ENCODE measurements around the gene SLC30A7. TPM values are rescaled to one million over a fixed set of nuclear protein-coding genes. Genes with fewer than 3 reads are reported as not detected.

SLC30A7 gene
- total RNA-seq, 1 donor from 2014 or later = 28.2 TPM

GRCh38 chr1:101017448-101017847 lies 121.6 kb downstream of the SLC30A7 start:
- H3K27ac Mint-ChIP-seq = no peak overlapping the region
- TF ChIP-seq CTCF (IDR thresholded peaks at IDR 0.05; ENCODE audit: unreplicated experiment) = no peak
- H3K4me1 Mint-ChIP-seq (ENCODE audit: low read depth) = peaks cover 2% of the 10 kb centered on the region
- no peaks in the 10 kb centered on the region for H3K9me3 Mint-ChIP-seq (ENCODE audit: low read depth)
- DNase-seq (ENCODE audit: low spot score, unreplicated experiment) = no peak
- H3K4me3 Mint-ChIP-seq (ENCODE audit: low read depth) = no peak overlapping the region
- peaks cover 14% of the 10 kb centered on the region for H3K36me3 Mint-ChIP-seq (ENCODE audit: insufficient read depth)
- H3K27me3 Mint-ChIP-seq = no peaks in the 10 kb centered on the region

- Mint-ChIP-seq H3K27ac (no peak overlapping the region), H3K36me3 (ENCODE audit: insufficient read depth) (peaks cover 10% of the 10 kb centered on the region), H3K4me1 (ENCODE audit: low read depth) (peaks cover 12% of the 10 kb centered on the region), H3K4me3 (ENCODE audit: low read depth) (no peak overlapping the region), H3K9me3 (ENCODE audit: low read depth) (no peaks in the 10 kb centered on the region), H3K27me3 (no peaks in the 10 kb centered on the region)
- no peak for TF ChIP-seq CTCF (IDR thresholded peaks at IDR 0.05; ENCODE audit: unreplicated experiment)
- no peak for DNase-seq (ENCODE audit: low spot score, unreplicated experiment)
Observed at GRCh38 chr1:101022294-101022693, 126.4 kb downstream of the SLC30A7 start.

GRCh38 chr1:101025283-101025656 lies 129.4 kb downstream of the SLC30A7 start:
- peak overlapping the region; percentile 95 for H3K27ac Mint-ChIP-seq
- peaks cover 4% of the 10 kb centered on the region for H3K27me3 Mint-ChIP-seq
- H3K9me3 Mint-ChIP-seq (ENCODE audit: low read depth) = no peaks in the 10 kb centered on the region
- H3K4me1 Mint-ChIP-seq (ENCODE audit: low read depth) = peaks cover 20% of the 10 kb centered on the region
- H3K36me3 Mint-ChIP-seq (ENCODE audit: insufficient read depth) = peaks cover 9% of the 10 kb centered on the region
- DNase-seq (ENCODE audit: low spot score, unreplicated experiment) = no peak
- no peak for TF ChIP-seq CTCF (IDR thresholded peaks at IDR 0.05; ENCODE audit: unreplicated experiment)
- peak overlapping the region; percentile 93 for H3K4me3 Mint-ChIP-seq (ENCODE audit: low read depth)

GRCh38 chr1:101025657-101026429 lies 130.0 kb downstream of the SLC30A7 start, which contains the start of gene DPH5:
Gene DPH5, minus strand, starts transcription at chr1:101025784. Its CDS starts 341 bp downstream, at chr1:101025443.
- Mint-ChIP-seq H3K36me3 (ENCODE audit: insufficient read depth) (peaks cover 8% of the 10 kb centered on the region), H3K4me1 (ENCODE audit: low read depth) (peaks cover 20% of the 10 kb centered on the region), H3K27ac (peak within 1 kb of the TSS; percentile 95), H3K4me3 (ENCODE audit: low read depth) (peak within 1 kb of the TSS; percentile 93), H3K9me3 (ENCODE audit: low read depth) (no peaks in the 10 kb centered on the region), H3K27me3 (peaks cover 4% of the 10 kb centered on the region)
- DNase-seq (ENCODE audit: low spot score, unreplicated experiment) = peak; percentile 79
- TF ChIP-seq CTCF (IDR thresholded peaks at IDR 0.05; ENCODE audit: unreplicated experiment) = no peak

- H3K27ac Mint-ChIP-seq = peak overlapping the region; percentile 95
- H3K9me3 Mint-ChIP-seq (ENCODE audit: low read depth) = no peaks in the 10 kb centered on the region
- no peak for TF ChIP-seq CTCF (IDR thresholded peaks at IDR 0.05; ENCODE audit: unreplicated experiment)
- DNase-seq (ENCODE audit: low spot score, unreplicated experiment) = no peak
- H3K4me1 Mint-ChIP-seq (ENCODE audit: low read depth) = peaks cover 22% of the 10 kb centered on the region
- H3K36me3 Mint-ChIP-seq (ENCODE audit: insufficient read depth) = peaks cover 9% of the 10 kb centered on the region
- H3K4me3 Mint-ChIP-seq (ENCODE audit: low read depth) = peak overlapping the region; percentile 93
- H3K27me3 Mint-ChIP-seq = peaks cover 6% of the 10 kb centered on the region
Observed at GRCh38 chr1:101026430-101026788, 130.5 kb downstream of the SLC30A7 start.

Measured in progenitor cell of endocrine pancreas (in vitro differentiated cells).